ENCODE data around the gene PRDM10.

- TF ChIP-seq CTCF (IDR thresholded peaks at IDR 0.05) (no peak), POLR2A (IDR thresholded peaks at IDR 0.05) (no peak)
These were observed 146.6 kb downstream of the PRDM10 start for GRCh38 chr11:129856036-129856435.

All from right lobe of liver (tissue), 4 donors.